GM10248 (cell line): ENCODE results near the gene RIPOR2.

Experiments used
- CTCF ChIA-PET: fragments of 300-600 bp; sonication (Branson Sonifier 250); formaldehyde crosslinking; extraction: SDS; loops from one replicate; lab custom pipeline; 2021; ENCODE audit warnings: antibody characterized with exemption; lab: Yijun Ruan, JAX
- POLR2A ChIA-PET: fragments of 350-650 bp; sonication (Branson Sonifier 250); formaldehyde crosslinking; extraction: SDS; loops from one replicate; lab custom pipeline; 2020; ENCODE audit warnings: antibody characterized with exemption; lab: Yijun Ruan, JAX
- DNase-seq: peaks from one replicate; pipeline ENCODE4 v3.0.0; 2012; ENCODE audit errors: extremely low spot score
- TF ChIP-seq, protein P1 (sequence below): IDR thresholded peaks from 2 replicates; pipeline ENCODE4 v1.5.1; 2012; ENCODE audit warnings: mild to moderate bottlenecking, low read depth; ENCODE audit errors: extremely low read depth, missing control alignments, control extremely low read depth

The RIPOR2 gene

DNA sequence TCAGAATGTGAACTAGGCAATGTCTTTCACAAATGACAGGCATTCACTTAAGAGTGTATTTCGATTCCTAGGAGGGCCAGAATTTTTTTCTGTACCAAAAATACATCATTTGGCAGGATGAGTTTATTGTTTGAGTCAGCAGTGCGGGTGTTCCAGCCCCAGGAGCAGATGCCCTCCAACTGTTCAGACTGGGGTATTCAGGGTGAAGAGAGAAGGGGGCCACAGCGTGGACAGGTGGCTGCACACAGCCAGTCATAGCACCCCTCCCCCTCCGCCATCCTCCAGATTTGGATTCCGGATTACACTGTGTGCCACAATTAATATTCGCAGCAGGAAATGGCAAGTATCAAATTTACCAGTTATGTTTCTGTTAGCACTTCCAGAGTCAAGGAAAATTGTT, 38.6 kb downstream of the RIPOR2 start:
- TF ChIP-seq, protein P1, sequence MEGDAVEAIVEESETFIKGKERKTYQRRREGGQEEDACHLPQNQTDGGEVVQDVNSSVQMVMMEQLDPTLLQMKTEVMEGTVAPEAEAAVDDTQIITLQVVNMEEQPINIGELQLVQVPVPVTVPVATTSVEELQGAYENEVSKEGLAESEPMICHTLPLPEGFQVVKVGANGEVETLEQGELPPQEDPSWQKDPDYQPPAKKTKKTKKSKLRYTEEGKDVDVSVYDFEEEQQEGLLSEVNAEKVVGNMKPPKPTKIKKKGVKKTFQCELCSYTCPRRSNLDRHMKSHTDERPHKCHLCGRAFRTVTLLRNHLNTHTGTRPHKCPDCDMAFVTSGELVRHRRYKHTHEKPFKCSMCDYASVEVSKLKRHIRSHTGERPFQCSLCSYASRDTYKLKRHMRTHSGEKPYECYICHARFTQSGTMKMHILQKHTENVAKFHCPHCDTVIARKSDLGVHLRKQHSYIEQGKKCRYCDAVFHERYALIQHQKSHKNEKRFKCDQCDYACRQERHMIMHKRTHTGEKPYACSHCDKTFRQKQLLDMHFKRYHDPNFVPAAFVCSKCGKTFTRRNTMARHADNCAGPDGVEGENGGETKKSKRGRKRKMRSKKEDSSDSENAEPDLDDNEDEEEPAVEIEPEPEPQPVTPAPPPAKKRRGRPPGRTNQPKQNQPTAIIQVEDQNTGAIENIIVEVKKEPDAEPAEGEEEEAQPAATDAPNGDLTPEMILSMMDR: no peak
- POLR2A ChIA-PET: no interaction called here
- CTCF ChIA-PET: no interaction called here

DNA sequence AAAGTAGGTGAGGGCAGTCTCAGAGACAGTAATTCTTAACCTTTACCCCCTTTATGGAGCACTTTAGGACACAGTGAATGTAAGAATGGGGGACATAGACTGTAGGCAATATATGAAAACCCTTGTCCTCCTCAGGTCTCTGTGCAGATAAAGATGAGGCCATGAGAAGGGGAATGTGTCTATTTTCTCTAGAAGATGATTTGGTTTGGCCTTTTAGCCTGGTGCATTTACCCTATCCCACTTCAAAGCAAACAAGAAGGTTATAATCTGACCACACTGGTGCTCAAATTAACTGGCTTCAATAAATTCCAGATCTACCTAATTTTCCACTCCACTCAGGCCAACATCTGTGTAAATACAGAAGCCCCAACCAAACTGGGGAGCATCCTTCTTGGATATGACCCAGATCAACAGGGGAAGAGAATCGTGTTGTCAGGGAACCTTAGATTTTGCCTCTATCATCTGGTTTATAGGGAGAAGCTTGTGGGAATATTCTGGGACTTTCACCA, 42.4 kb downstream of the RIPOR2 start:
- TF ChIP-seq, protein P1: no peak
- ChIA-PET CTCF (interaction anchor here (1.2 to 1.5 kb wide), 3 partner anchors 9 to 40 kb away, joined by 3 read pairs; no protein-coding TSS in a partner anchor), POLR2A (no interaction called here)
- DNase-seq: no peak

More for the DNA sequence above, 38.6 kb downstream of the RIPOR2 start:
- no peak for DNase-seq

DNA sequence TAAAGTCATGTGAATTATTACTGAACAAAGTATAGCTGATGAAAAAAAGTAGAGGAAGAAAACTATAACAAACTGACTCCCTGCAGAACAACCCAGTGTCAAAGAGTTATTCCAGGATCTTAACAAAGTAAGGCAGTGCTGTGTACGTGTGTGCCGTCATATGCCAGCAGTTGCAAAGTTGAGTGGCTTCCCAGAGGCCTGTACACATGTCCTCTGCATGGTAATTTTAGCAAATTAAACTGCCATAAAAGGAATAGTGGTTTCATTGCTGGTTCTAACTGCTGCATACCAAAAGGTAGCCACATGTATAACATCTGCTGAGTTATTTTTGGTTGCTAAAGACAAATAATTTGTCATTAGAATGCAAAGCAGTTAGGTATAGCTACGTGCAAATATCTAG, 44.8 kb downstream of the RIPOR2 start:
- TF ChIP-seq, protein P1: no peak
- ChIA-PET CTCF (interaction anchor here (1.1 to 2.2 kb wide), 7 partner anchors 9 to 100 kb away, joined by 3 to 8 read pairs (median 3); no protein-coding TSS in a partner anchor), POLR2A (interaction anchor here (0.6 kb wide), 1 partner anchor 115 kb away, joined by 3 read pairs; no protein-coding TSS in a partner anchor)
- no peak for DNase-seq

DNA sequence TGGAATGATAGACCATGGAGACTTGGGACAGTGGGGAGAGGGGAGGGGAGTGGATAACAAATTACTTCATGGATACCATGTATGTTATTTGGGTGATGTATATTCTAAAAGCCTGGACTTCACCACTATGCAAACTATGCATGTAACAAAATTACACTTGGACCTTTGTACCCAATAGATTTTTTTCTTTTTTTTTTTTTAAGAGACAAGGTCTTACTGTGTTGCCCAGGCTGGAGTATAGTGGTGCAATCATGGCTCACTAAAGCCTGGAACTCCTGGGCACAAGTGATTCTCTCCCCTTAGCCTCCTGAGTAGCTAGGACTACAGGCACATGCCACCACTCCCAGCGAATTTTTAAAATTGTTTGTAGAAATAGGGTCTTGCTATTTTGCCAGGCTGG, 45.3 kb downstream of the RIPOR2 start:
- TF ChIP-seq, protein P1: no peak
- CTCF ChIA-PET: interaction anchor here (1.3 to 2.2 kb wide), 5 partner anchors 18 to 101 kb away, joined by 3 to 8 read pairs (median 3); no protein-coding TSS in a partner anchor

DNA sequence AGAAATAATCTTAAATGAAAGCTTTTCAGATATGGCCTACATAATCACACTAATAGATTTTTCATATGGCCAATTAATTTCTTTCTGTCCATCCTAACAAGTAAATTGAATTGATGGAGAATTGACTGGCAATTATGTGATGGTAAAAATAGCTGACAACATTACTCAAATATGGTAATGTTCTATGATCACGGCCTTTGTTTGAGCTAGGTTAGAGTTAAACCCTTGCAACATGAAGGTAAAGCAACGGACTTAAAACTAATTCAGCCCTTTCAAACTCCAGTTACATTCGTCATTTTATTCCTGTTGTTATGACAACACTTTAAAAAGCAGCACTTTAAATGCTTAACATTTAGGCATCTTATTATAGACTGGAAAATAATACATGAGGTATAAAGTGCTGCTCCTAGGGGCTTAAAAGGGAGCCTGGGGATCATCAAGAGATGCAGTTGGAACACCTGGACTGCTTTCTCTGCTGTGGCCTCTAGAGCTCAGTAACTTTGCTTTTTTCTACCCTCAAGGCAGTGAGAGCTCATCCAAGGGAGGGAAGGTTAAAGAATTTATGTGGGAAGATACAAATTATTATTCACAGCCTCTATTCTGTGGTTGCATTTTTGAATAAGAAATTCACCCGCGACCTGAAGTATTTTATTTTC, 46.9 kb downstream of the RIPOR2 start:
- ChIA-PET CTCF (interaction anchor here (0.9 to 3.5 kb wide), 20 partner anchors 11 to 710 kb away, joined by 3 to 28 read pairs (median 5); no protein-coding TSS in a partner anchor), POLR2A (no interaction called here)
- TF ChIP-seq, protein P1: no peak
- no peak for DNase-seq

More for the DNA sequence above, 45.3 kb downstream of the RIPOR2 start:
- no peak for DNase-seq
- POLR2A ChIA-PET: interaction anchor here (0.6 kb wide), 1 partner anchor 115 kb away, joined by 3 read pairs; no protein-coding TSS in a partner anchor

DNA sequence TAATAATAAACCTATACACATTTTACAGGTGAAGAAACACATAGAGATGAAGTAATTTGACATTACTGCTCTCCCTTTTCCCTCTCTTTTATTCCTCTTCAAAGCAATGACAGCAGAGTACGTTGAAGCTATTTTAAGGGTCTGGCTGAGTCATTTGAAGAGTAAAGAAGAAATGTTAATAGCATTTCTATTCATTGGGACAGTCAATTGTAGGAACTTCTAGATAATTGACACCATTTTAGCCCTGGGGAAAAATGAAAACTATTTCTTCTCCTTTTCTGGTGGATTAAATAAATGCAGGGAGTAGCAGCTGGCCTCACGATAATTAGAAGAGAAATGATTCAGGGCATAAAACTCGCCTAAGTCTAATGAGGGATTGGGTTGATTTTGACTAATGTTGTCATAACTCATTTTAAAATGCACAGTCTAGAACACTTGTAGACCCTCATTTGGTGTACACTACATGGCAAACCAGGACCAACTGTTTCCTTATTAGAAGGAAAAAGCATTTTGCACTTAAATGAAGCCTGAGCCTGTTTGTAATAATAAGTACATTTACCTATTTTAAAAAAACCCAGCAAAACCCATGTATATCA, 48.1 kb downstream of the RIPOR2 start:
- POLR2A ChIA-PET: no interaction called here
- CTCF ChIA-PET: interaction anchor here (0.9 to 3.5 kb wide), 16 partner anchors 13 to 130 kb away, joined by 3 to 28 read pairs (median 6); no protein-coding TSS in a partner anchor
- TF ChIP-seq, protein P1: no peak
- no peak for DNase-seq
